ENCODE results near the gene HPSE. TPM values are rescaled to one million over a fixed set of nuclear protein-coding genes. Genes with fewer than 3 reads are reported as not detected.

The HPSE gene
- total and polyA plus RNA-seq, 2 experiments from 2014 or later: 2.2 to 2.9 TPM

- Histone ChIP-seq H3K4me3 (no peak overlapping the region), H3K79me2 (replicated peaks; ENCODE audit: insufficient read depth) (no peaks in the 10 kb centered on the region), H3K27ac (ENCODE audit: low read depth) (no peak overlapping the region), H3K9me2 (ENCODE audit: insufficient read depth) (no peaks in the 10 kb centered on the region), H3F3A (replicated peaks; ENCODE audit: low read depth) (no peaks in the 10 kb centered on the region), H3K27me3 (ENCODE audit: insufficient read depth) (no peaks in the 10 kb centered on the region), H3K36me3 (ENCODE audit: insufficient read depth) (no peaks in the 10 kb centered on the region), H3K4me1 (ENCODE audit: insufficient read depth) (no peaks in the 10 kb centered on the region), H3K4me2 (no peak overlapping the region), H4K20me1 (replicated peaks; ENCODE audit: insufficient read depth) (no peaks in the 10 kb centered on the region), H2AFZ (no peak overlapping the region)
- DNase-seq (ENCODE audit: low spot score) (no peak), ATAC-seq (no peak)
- Mint-ChIP-seq H3K27ac (no peak overlapping the region), H3K36me3 (ENCODE audit: low read depth) (no peaks in the 10 kb centered on the region), H3K4me1 (peaks cover 3% of the 10 kb centered on the region; the same call in 2 of the 3 replicates), H3K4me3 (no peak overlapping the region), H3K27me3 (ENCODE audit: insufficient read depth, low read depth, poor library complexity) (no peaks in the 10 kb centered on the region), H3K9me3 (no peaks in the 10 kb centered on the region)
- TF ChIP-seq EZH2 (IDR thresholded peaks at IDR 0.05; ENCODE audit: low read depth, unreplicated experiment) (no peak), REST (IDR thresholded peaks at IDR 0.05; ENCODE audit: unreplicated experiment) (no peak), EZH2phosphoT487 (IDR thresholded peaks at IDR 0.05; ENCODE audit: unreplicated experiment) (no peak), STAT1 (IDR thresholded peaks at IDR 0.05; ENCODE audit: unreplicated experiment) (no peak), JUNB (IDR thresholded peaks at IDR 0.05; ENCODE audit: unreplicated experiment) (no peak), ETS1 (IDR thresholded peaks at IDR 0.05) (no peak)
These were observed 11.5 kb downstream of the HPSE start for GRCh38 chr4:83323136-83323535.

GRCh38 chr4:83320548-83320947, 14.1 kb downstream of the HPSE start:
- DNase-seq (ENCODE audit: low spot score) (no peak), ATAC-seq (no peak)
- no peaks in the 10 kb centered on the region for H3K79me2 ChIP-seq (replicated peaks; ENCODE audit: insufficient read depth)
- peaks cover 3% of the 10 kb centered on the region; the same call in 2 of the 3 replicates for H3K4me1 Mint-ChIP-seq
- H3K36me3 ChIP-seq (ENCODE audit: insufficient read depth): no peaks in the 10 kb centered on the region
- no peak overlapping the region for H3K27ac Mint-ChIP-seq
- H3K4me2 ChIP-seq: no peak overlapping the region
- H3K27me3 ChIP-seq (ENCODE audit: insufficient read depth): no peaks in the 10 kb centered on the region
- H3K4me1 ChIP-seq (ENCODE audit: insufficient read depth): no peaks in the 10 kb centered on the region
- no peak overlapping the region for H2AFZ ChIP-seq
- TF ChIP-seq ETS1 (IDR thresholded peaks at IDR 0.05): no peak
- no peaks in the 10 kb centered on the region for H3F3A ChIP-seq (replicated peaks; ENCODE audit: low read depth)
- no peaks in the 10 kb centered on the region for H3K9me2 ChIP-seq (ENCODE audit: insufficient read depth)
- no peak overlapping the region for H3K27ac ChIP-seq (ENCODE audit: low read depth)
- no peaks in the 10 kb centered on the region for H4K20me1 ChIP-seq (replicated peaks; ENCODE audit: insufficient read depth)
- H3K27me3 Mint-ChIP-seq (ENCODE audit: insufficient read depth, low read depth, poor library complexity): no peaks in the 10 kb centered on the region
- no peaks in the 10 kb centered on the region for H3K9me3 Mint-ChIP-seq
- no peak overlapping the region for H3K4me3 ChIP-seq
- H3K4me3 Mint-ChIP-seq: no peak overlapping the region
- no peaks in the 10 kb centered on the region for H3K36me3 Mint-ChIP-seq (ENCODE audit: low read depth)

Data from GM23338 (cell line).